Transverse colon (tissue), 4 donors: ENCODE results near the gene SFRP2. TPM values are rescaled to one million over a fixed set of nuclear protein-coding genes. Genes with fewer than 3 reads are reported as not detected.

Experiments
- DNase-seq: peaks from one replicate; pipeline ENCODE4 v3.0.0-alpha.2; 2019
- H3K27ac ChIP-seq, 4 donors: fragments of 200-600 bp; sonication (generic); 2 replicates each; pipeline ENCODE4 v1.5.1; 2016 to 2018; ENCODE audit warnings: inconsistent platforms in 4 of 4
- H3K27me3 ChIP-seq: fragments of 200-600 bp; sonication (generic); 2 replicates; pipeline ENCODE4 v1.5.1; 2017; ENCODE audit warnings: inconsistent platforms
- H3K36me3 ChIP-seq, 4 donors: fragments of 200-600 bp; sonication (generic); 2 replicates each; pipeline ENCODE4 v1.5.1; 2017 to 2019; ENCODE audit warnings: inconsistent platforms in 4 of 4
- H3K4me1 ChIP-seq, 4 donors: fragments of 200-600 bp; sonication (generic); 2 replicates each; pipeline ENCODE4 v1.5.1; 2017 to 2020; ENCODE audit warnings: inconsistent platforms in 4 of 4
- H3K4me3 ChIP-seq, 4 donors: fragments of 200-600 bp; sonication (generic); 1 replicate in 1 of 4; 2 replicates in 3 of 4; pipeline versions ENCODE4 v1.5.1 to v1.6.1; 2017 to 2019; ENCODE audit warnings: inconsistent platforms in 4 of 4
- H3K9me3 ChIP-seq, 2 donors: fragments of 200-600 bp; sonication (generic); 2 replicates each; pipeline ENCODE4 v1.5.1; 2017 to 2019; ENCODE audit warnings: inconsistent platforms in 2 of 2
- EP300 ChIP-seq: sonication (generic); formaldehyde crosslinking; IDR thresholded peaks from one replicate; pipeline ENCODE4 v1.6.1; 2017; ENCODE audit warnings: antibody characterized with exemption, low read depth
- POLR2A ChIP-seq: fragments of 450-650 bp; IDR thresholded peaks from one replicate; pipeline ENCODE4 v1.6.1; 2016; ENCODE audit warnings: antibody characterized with exemption, mild to moderate bottlenecking, moderate library complexity
- POLR2AphosphoS5 ChIP-seq, 3 donors: sonication (generic); formaldehyde crosslinking; IDR thresholded peaks; one replicate each; pipeline ENCODE4 v1.6.1; 2016; ENCODE audit warnings: antibody characterized with exemption in 3 of 3
- WGBS, 2 donors: methylation state at CpG; one replicate each; pipeline ENCODE4 v1.1.5; 2018; ENCODE audit warnings: low coverage in 1 of 2; 5-methylcytosine and 5-hydroxymethylcytosine counted together
- in situ Hi-C, 4 donors: fragments of 200-750 bp; cut with MboI; loops; one replicate each; pipeline versions ENCODE4 v1.15.0 to v1.15.1; 2017; ENCODE audit warnings: low sequenced_read_pairs in 3 of 4, low pct_ligation_motif_present in 1 of 4, low pct_unique_long_range_greater_than_20kb in 1 of 4
- intact Hi-C: fragments of 100-400 bp; cut with DNase I; formaldehyde crosslinking; loops from one replicate; pipeline ENCODE4 v1.15.1; 2023; ENCODE audit warnings: low total_unique reads
- total RNA-seq, 4 donors: library from RNA; depleted of rRNA; stranded (reverse); fragments of >200 nt; gene quantifications; one replicate each; pipeline ENCODE4 v1.1.0, GENCODE V29; 2016
- TF ChIP-seq, protein P1 (sequence below), 5 experiments: fragments of 200-600 bp in 3 of 5; fragments of 450-650 bp in 2 of 5; sonication (generic) in 3 of 5; IDR thresholded peaks; 1 replicate in 2 of 5; 2 replicates in 3 of 5; pipeline ENCODE4 v1.5.1; 2016 to 2017; ENCODE audit warnings: antibody characterized with exemption in 5 of 5, inconsistent platforms in 3 of 5, mild to moderate bottlenecking in 2 of 5, moderate library complexity in 1 of 5

SFRP2 gene
- total RNA-seq, 4 donors from 2014 or later: 6.4 to 61.7 (median 15.6) TPM

DNA sequence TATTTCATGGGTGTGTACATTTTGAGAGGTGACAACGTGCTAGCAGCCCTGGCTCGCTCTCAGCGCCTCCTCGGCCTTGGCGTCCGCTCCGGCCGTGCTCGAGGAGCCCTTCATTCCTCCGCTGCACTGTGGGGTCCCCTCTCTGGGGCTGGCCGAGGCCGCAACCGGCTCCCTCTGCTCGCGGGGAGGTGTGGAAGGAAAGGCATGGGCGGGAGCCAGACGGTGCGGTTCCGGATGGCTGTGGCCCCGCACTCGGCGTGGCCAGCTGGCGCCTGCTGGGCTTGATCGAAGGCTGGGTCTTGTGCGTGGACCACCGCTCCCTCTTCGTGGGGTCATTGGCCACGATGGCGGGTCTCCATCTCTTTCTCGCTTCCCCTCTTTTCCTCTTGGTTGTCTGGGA is 17.2 kb upstream of the SFRP2 start:
- H3K4me3 ChIP-seq: no peak overlapping the region
- H3K36me3 ChIP-seq: no peaks in the 10 kb centered on the region
- H3K4me1 ChIP-seq: no peaks in the 10 kb centered on the region
- in situ Hi-C loops: no loop called here
- TF ChIP-seq POLR2AphosphoS5 (IDR thresholded peaks at IDR 0.05): no peak
- TF ChIP-seq POLR2A: no peak
- TF ChIP-seq, protein P1, sequence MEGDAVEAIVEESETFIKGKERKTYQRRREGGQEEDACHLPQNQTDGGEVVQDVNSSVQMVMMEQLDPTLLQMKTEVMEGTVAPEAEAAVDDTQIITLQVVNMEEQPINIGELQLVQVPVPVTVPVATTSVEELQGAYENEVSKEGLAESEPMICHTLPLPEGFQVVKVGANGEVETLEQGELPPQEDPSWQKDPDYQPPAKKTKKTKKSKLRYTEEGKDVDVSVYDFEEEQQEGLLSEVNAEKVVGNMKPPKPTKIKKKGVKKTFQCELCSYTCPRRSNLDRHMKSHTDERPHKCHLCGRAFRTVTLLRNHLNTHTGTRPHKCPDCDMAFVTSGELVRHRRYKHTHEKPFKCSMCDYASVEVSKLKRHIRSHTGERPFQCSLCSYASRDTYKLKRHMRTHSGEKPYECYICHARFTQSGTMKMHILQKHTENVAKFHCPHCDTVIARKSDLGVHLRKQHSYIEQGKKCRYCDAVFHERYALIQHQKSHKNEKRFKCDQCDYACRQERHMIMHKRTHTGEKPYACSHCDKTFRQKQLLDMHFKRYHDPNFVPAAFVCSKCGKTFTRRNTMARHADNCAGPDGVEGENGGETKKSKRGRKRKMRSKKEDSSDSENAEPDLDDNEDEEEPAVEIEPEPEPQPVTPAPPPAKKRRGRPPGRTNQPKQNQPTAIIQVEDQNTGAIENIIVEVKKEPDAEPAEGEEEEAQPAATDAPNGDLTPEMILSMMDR (IDR thresholded peaks at IDR 0.05): no peak
- no peak for TF ChIP-seq EP300
- no peaks in the 10 kb centered on the region for H3K9me3 ChIP-seq
- no peak overlapping the region for H3K27ac ChIP-seq
- WGBS, 2 donors: 94 to 96% methylated on average over 11 to 30 of the region's 30 CpGs
- H3K27me3 ChIP-seq: no peaks in the 10 kb centered on the region
- no peak for DNase-seq
- intact Hi-C loops: no loop called here

GRCh38 chr4:153804722-153805121 is 15.8 kb upstream of the SFRP2 start:
- intact Hi-C loops: no loop called here
- no peak for TF ChIP-seq POLR2AphosphoS5 (IDR thresholded peaks at IDR 0.05)
- no peak for TF ChIP-seq POLR2A
- TF ChIP-seq, protein P1 (IDR thresholded peaks at IDR 0.05): no peak
- TF ChIP-seq EP300: no peak
- in situ Hi-C loops: no loop called here
- no peaks in the 10 kb centered on the region for H3K9me3 ChIP-seq
- no peak overlapping the region for H3K27ac ChIP-seq
- H3K4me3 ChIP-seq: no peak overlapping the region
- H3K4me1 ChIP-seq: no peaks in the 10 kb centered on the region
- no peak for DNase-seq
- no peaks in the 10 kb centered on the region for H3K36me3 ChIP-seq
- peaks cover 6% of the 10 kb centered on the region for H3K27me3 ChIP-seq
- WGBS, 2 donors: 37 to 52% methylated on average over 2 to 3 of the region's 3 CpGs

DNA sequence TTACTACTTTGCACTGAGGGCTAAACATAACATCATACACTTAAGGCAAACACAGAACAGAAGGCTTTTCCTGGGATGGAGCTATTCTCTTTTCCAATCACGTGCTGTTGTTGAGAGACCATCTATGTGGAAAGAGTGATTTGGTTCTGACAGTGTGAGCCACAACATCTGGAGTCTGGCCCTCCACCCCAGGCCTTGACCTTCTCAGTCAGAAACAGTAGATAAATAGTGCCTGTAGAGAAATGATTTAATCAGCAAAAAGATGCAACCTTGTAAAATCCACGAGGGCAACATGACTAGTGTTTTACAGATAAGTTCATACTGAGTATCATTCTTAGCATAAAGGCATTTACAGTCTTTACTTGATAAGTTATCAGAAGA is 10.8 kb upstream of the SFRP2 start:
- no peak overlapping the region for H3K27ac ChIP-seq
- TF ChIP-seq POLR2A: no peak
- no peak for TF ChIP-seq POLR2AphosphoS5 (IDR thresholded peaks at IDR 0.05)
- H3K36me3 ChIP-seq: no peaks in the 10 kb centered on the region
- 30% methylated on average over 2 of the region's 2 CpGs; no CpG with 5 or more reads in 1 of the 2 donors for WGBS, 2 donors
- peaks cover 24% of the 10 kb centered on the region for H3K27me3 ChIP-seq
- in situ Hi-C loops (loop anchor here in 2 of 4 donors (25.0 kb wide), 2 partner anchors 513 to 713 kb away; no protein-coding TSS in a partner anchor), intact Hi-C loops (no loop called here)
- no peaks in the 10 kb centered on the region for H3K4me1 ChIP-seq
- no peaks in the 10 kb centered on the region for H3K9me3 ChIP-seq
- H3K4me3 ChIP-seq: no peak overlapping the region
- DNase-seq: no peak

DNA sequence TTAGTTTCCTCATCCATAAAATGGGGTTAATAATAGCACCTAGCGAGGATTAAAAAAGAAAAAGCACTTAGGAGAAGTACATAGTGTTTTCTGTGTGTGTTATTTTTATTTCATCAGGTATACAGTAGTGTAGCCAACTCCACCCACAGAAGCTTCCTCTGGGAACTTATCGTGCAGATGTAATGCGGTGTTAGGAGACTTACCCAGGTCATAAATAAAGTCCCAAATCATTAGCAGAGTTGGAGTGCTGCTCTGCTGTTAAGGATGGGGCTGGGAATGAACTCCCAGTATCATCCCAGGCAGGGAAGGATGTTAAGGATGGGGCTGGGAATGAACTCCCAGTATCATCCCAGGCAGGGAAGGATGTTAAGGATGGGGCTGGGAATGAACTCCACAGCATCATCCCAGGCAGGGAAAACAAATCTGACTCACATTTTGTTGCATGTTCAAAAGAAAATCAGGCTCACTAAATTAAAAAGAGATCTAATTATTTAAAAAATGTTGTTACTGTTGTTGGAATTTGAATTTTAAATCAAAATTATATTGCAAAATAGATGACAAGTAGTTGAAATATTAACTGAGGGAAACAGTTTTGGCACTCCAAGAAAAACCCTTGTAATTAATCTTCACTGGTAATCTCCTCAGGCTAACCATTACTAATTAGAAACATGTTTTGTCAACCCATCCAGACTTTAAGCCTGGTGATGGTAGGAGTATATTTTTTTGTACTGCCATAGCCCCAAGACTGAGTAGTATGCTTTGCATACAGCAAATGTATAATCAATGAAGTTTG is 10.2 kb upstream of the SFRP2 start:
- H3K27me3 ChIP-seq: peaks cover 24% of the 10 kb centered on the region
- in situ Hi-C loops: loop anchor here in 2 of 4 donors (25.0 kb wide), 2 partner anchors 513 to 713 kb away; no protein-coding TSS in a partner anchor

More for the DNA sequence above, 10.2 kb upstream of the SFRP2 start:
- Histone ChIP-seq H3K36me3 (no peaks in the 10 kb centered on the region), H3K27ac (no peak overlapping the region), H3K4me3 (no peak overlapping the region), H3K9me3 (no peaks in the 10 kb centered on the region), H3K4me1 (peaks cover 0 to 4% (median 0%) of the 10 kb centered on the region in 4 donors)
- intact Hi-C loops: no loop called here
- DNase-seq: no peak
- WGBS, 2 donors: 57 to 58% methylated on average over 1 to 3 of the region's 3 CpGs
- no peak for TF ChIP-seq POLR2AphosphoS5 (IDR thresholded peaks at IDR 0.05)
- TF ChIP-seq, protein P1 (IDR thresholded peaks at IDR 0.05): no peak
